ENCODE measurements around the gene CAMSAP1.

CAMSAP1 gene

DNA sequence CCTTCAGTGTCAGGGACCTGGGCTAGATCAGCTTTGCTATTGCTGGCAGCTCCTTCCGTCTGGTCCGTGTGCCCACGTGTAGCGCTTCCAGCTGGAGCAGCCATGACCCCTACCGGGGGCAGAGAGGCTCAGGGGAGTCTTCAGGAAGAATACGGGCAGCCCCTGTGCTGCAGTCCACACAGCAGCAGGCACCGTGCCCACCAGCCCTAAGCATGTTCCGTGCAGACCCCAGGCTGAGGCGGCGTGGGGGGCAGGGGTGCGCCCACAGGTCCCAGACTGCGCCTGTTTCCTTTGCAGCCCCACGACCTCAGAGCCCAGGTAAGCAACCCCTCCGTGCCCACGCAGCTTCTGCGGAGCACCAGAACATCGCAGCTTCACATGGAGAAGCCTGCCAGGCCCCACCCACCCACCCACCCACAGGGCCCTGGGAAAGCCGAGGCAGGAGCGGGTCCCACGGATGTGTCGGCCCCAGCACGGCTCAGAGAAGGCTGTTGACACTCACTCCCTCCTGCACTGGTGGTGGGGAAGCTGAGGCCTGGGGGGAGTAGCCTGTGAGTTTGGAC lies 122.3 kb downstream of the CAMSAP1 start:
- Histone ChIP-seq H3K27me3 (ENCODE audit: low read depth, low read length) (no peaks in the 10 kb centered on the region), H3K36me3 (replicated peaks; ENCODE audit: low read depth, low read length) (no peaks in the 10 kb centered on the region), H3K79me2 (ENCODE audit: low read length) (no peaks in the 10 kb centered on the region), H4K20me1 (ENCODE audit: insufficient read depth, low read length) (no peaks in the 10 kb centered on the region), H3K4me1 (ENCODE audit: low read length) (no peaks in the 10 kb centered on the region), H3K4me2 (ENCODE audit: low read length) (no peak overlapping the region), H3K9ac (ENCODE audit: low read length) (no peak overlapping the region), H3K9me3 (ENCODE audit: insufficient read depth, low read length) (no peaks in the 10 kb centered on the region), H3K4me3 (ENCODE audit: low read length) (no peak overlapping the region), H3K27ac (ENCODE audit: low read length) (no peak overlapping the region), H2AFZ (ENCODE audit: low read depth, low read length) (no peak overlapping the region)
- no peak for TF ChIP-seq EZH2phosphoT487 (IDR thresholded peaks at IDR 0.05; ENCODE audit: low read depth)
- TF ChIP-seq, protein P1, sequence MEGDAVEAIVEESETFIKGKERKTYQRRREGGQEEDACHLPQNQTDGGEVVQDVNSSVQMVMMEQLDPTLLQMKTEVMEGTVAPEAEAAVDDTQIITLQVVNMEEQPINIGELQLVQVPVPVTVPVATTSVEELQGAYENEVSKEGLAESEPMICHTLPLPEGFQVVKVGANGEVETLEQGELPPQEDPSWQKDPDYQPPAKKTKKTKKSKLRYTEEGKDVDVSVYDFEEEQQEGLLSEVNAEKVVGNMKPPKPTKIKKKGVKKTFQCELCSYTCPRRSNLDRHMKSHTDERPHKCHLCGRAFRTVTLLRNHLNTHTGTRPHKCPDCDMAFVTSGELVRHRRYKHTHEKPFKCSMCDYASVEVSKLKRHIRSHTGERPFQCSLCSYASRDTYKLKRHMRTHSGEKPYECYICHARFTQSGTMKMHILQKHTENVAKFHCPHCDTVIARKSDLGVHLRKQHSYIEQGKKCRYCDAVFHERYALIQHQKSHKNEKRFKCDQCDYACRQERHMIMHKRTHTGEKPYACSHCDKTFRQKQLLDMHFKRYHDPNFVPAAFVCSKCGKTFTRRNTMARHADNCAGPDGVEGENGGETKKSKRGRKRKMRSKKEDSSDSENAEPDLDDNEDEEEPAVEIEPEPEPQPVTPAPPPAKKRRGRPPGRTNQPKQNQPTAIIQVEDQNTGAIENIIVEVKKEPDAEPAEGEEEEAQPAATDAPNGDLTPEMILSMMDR (IDR thresholded peaks at IDR 0.05; ENCODE audit: low read depth, low read length) = no peak

DNA sequence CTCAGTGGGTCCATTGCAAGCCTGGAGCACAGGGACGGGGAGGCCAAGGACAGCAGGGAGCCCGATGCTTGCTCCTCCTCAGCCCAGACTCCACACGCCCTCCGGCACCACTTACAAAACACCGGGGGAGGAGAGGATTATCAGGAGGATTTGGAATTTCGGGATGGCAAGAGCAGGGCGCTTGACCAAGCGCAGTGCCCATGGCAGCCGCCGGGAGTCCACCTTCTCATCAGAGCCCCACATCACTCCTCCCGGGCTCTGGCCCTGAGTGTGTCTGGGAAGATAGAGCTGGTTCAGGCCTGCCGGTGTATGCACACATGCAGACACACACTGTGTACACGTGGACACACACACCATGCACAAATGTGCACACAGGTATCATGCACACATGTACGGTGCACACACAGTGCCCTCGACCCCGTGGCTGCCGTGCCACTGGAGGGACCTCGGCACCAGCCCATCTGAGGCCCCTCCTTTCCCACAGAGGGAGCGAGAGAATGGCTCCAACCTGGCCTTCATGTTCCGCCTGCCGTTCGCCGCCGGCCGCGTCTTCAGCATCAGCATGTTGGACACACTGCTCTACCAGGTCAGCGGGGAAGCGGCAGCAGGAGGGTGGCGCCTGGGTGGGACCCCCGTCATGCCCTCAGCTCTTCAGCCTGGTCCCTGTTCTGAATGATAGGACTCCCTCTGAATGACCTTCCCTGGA lies 123.7 kb downstream of the CAMSAP1 start:
- Histone ChIP-seq H4K20me1 (ENCODE audit: insufficient read depth, low read length) (no peaks in the 10 kb centered on the region), H3K4me3 (ENCODE audit: low read length) (no peak overlapping the region), H3K79me2 (ENCODE audit: low read length) (no peaks in the 10 kb centered on the region), H3K27me3 (ENCODE audit: low read depth, low read length) (no peaks in the 10 kb centered on the region), H3K27ac (ENCODE audit: low read length) (no peak overlapping the region), H3K9ac (ENCODE audit: low read length) (no peak overlapping the region), H3K4me2 (ENCODE audit: low read length) (no peak overlapping the region), H3K36me3 (replicated peaks; ENCODE audit: low read depth, low read length) (no peaks in the 10 kb centered on the region), H2AFZ (ENCODE audit: low read depth, low read length) (no peak overlapping the region), H3K9me3 (ENCODE audit: insufficient read depth, low read length) (no peaks in the 10 kb centered on the region), H3K4me1 (ENCODE audit: low read length) (no peaks in the 10 kb centered on the region)
- TF ChIP-seq, protein P1 (IDR thresholded peaks at IDR 0.05; ENCODE audit: low read depth, low read length) = no peak
- no peak for TF ChIP-seq EZH2phosphoT487 (IDR thresholded peaks at IDR 0.05; ENCODE audit: low read depth)

DNA sequence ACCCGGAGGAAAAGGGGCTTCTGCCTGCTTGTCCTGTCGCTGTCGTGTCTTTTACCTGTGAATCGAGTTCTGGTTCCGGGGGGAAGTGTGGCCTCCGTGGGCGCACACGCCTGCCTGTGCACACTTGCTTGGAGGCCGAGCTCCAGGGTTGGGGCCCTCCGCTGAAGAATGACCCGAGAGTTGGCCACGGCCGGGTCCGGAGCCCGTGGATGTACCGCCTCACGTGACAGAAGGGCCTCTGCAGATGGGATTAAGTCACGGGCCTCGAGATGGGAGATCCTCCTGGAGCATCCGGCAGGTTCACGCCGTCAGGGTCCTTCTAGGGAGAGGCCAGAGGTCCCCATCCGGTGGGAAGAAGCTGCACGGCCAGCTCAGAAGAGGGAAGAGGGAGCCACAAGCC lies 124.4 kb downstream of the CAMSAP1 start:
- Histone ChIP-seq H3K4me2 (ENCODE audit: low read length) (no peak overlapping the region), H3K4me1 (ENCODE audit: low read length) (no peaks in the 10 kb centered on the region), H3K36me3 (replicated peaks; ENCODE audit: low read depth, low read length) (no peaks in the 10 kb centered on the region), H4K20me1 (ENCODE audit: insufficient read depth, low read length) (no peaks in the 10 kb centered on the region), H3K79me2 (ENCODE audit: low read length) (no peaks in the 10 kb centered on the region), H3K27me3 (ENCODE audit: low read depth, low read length) (no peaks in the 10 kb centered on the region), H3K9me3 (ENCODE audit: insufficient read depth, low read length) (no peaks in the 10 kb centered on the region), H3K9ac (ENCODE audit: low read length) (no peak overlapping the region), H3K27ac (ENCODE audit: low read length) (no peak overlapping the region), H2AFZ (ENCODE audit: low read depth, low read length) (no peak overlapping the region), H3K4me3 (ENCODE audit: low read length) (no peak overlapping the region)
- TF ChIP-seq, protein P1 (IDR thresholded peaks at IDR 0.05; ENCODE audit: low read depth, low read length) = no peak
- no peak for TF ChIP-seq EZH2phosphoT487 (IDR thresholded peaks at IDR 0.05; ENCODE audit: low read depth)

DNA sequence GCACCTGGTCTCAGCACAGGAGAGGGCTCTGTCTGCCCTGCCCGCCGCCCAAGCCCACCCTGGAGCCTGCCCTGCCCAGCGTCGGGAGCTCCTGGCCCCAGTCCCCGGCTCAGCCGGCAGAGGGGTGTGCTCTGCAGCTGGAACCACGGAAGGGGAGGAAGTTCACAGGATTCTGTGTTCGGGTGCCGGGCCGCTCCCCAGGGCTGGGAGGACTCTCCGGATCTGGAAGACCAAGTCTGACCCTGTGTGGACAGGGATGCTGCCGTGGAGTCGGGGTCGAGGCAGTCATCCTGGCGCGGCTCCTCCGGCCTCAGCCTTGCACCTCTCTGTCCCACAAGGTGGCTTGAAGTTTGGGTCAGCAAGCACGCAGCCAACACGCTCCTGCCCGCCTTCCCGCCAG lies 126.7 kb downstream of the CAMSAP1 start:
- no peaks in the 10 kb centered on the region for H3K9me3 ChIP-seq (ENCODE audit: insufficient read depth, low read length)
- no peak overlapping the region for H3K4me2 ChIP-seq (ENCODE audit: low read length)
- H3K27me3 ChIP-seq (ENCODE audit: low read depth, low read length) = no peaks in the 10 kb centered on the region
- H3K79me2 ChIP-seq (ENCODE audit: low read length) = no peaks in the 10 kb centered on the region
- no peaks in the 10 kb centered on the region for H4K20me1 ChIP-seq (ENCODE audit: insufficient read depth, low read length)
- H3K4me1 ChIP-seq (ENCODE audit: low read length) = no peaks in the 10 kb centered on the region
- no peak overlapping the region for H3K4me3 ChIP-seq (ENCODE audit: low read length)
- no peaks in the 10 kb centered on the region for H3K36me3 ChIP-seq (replicated peaks; ENCODE audit: low read depth, low read length)
- no peak for TF ChIP-seq EZH2phosphoT487 (IDR thresholded peaks at IDR 0.05; ENCODE audit: low read depth)
- TF ChIP-seq, protein P1 (IDR thresholded peaks at IDR 0.05; ENCODE audit: low read depth, low read length) = no peak
- no peak overlapping the region for H3K9ac ChIP-seq (ENCODE audit: low read length)
- H3K27ac ChIP-seq (ENCODE audit: low read length) = no peak overlapping the region
- no peak overlapping the region for H2AFZ ChIP-seq (ENCODE audit: low read depth, low read length)

All from OCI-LY3 (cell line).